Neural cell (in vitro differentiated cells): Measurements from ENCODE around the gene CACNA1I. TPM values are rescaled to one million over a fixed set of nuclear protein-coding genes. Genes with fewer than 3 reads are reported as not detected.

Experiments used
- H2AFZ ChIP-seq: fragments of 200-600, 300-800 bp; sonication (generic), shearing (Covaris generic); 2 replicates; pipeline ENCODE4 v1.6.0; 2014; ENCODE audit warnings: low read depth, mild to moderate bottlenecking, antibody characterized with exemption, low read length, moderate library complexity
- H3F3A ChIP-seq: fragments of 200-600 bp; shearing (Covaris generic); 2 replicates; pipeline ENCODE4 v1.6.1; 2016; ENCODE audit warnings: mild to moderate bottlenecking, moderate library complexity, mixed read lengths, antibody characterized with exemption, low read length; ENCODE audit not compliant: insufficient read depth, poor library complexity, severe bottlenecking
- H3K27ac ChIP-seq: fragments of 200-600, 300-800 bp; sonication (generic), shearing (Covaris generic); 2 replicates; pipeline ENCODE4 v1.5.1; 2014; ENCODE audit warnings: mild to moderate bottlenecking, low read length, moderate library complexity
- H3K27me3 ChIP-seq: fragments of 300-800, 200-600 bp; sonication (generic), shearing (Covaris generic); 2 replicates; pipeline ENCODE4 v1.6.0; 2014; ENCODE audit warnings: mild to moderate bottlenecking, low read depth, low read length, moderate library complexity; ENCODE audit not compliant: insufficient read depth
- H3K36me3 ChIP-seq: fragments of 300-800, 200-600 bp; sonication (generic), shearing (Covaris generic); 2 replicates; pipeline ENCODE4 v1.5.1; 2014; ENCODE audit warnings: mild to moderate bottlenecking, antibody characterized with exemption, low read length, moderate library complexity; ENCODE audit not compliant: insufficient read depth
- H3K4me2 ChIP-seq: fragments of 300-800, 200-600 bp; sonication (generic), shearing (Covaris generic); 2 replicates; pipeline ENCODE4 v1.6.0; 2014; ENCODE audit warnings: mild to moderate bottlenecking, low read length
- H3K4me3 ChIP-seq: fragments of 300-800, 200-600 bp; sonication (generic), shearing (Covaris generic); 2 replicates; pipeline ENCODE4 v1.5.1; 2014; ENCODE audit warnings: mild to moderate bottlenecking, low read length, moderate library complexity
- H3K79me2 ChIP-seq: fragments of 200-600 bp; shearing (Covaris generic); replicated peaks from 2 replicates; pipeline ENCODE4 v1.6.0; 2014; ENCODE audit warnings: mild to moderate bottlenecking, low read length, moderate library complexity; ENCODE audit not compliant: insufficient read depth
- H3K9ac ChIP-seq: fragments of 300-800, 200-600 bp; sonication (generic), shearing (Covaris generic); 2 replicates; pipeline ENCODE4 v1.6.1; 2016; ENCODE audit warnings: mild to moderate bottlenecking, low read length, mixed read lengths
- H3K9me2 ChIP-seq: fragments of 200-600 bp; shearing (Covaris generic); 2 replicates; pipeline ENCODE4 v1.6.1; 2016; ENCODE audit warnings: mild to moderate bottlenecking, low read length, mixed read lengths; ENCODE audit not compliant: insufficient read depth
- H3K9me3 ChIP-seq: fragments of 200-600, 300-800 bp; sonication (generic), shearing (Covaris generic); 2 replicates; pipeline ENCODE4 v1.6.1; 2016; ENCODE audit warnings: mild to moderate bottlenecking, mixed run types, low read length, moderate library complexity, mixed read lengths
- H4K20me1 ChIP-seq: fragments of 200-600 bp; shearing (Covaris generic); 2 replicates; pipeline ENCODE4 v1.6.1; 2016; ENCODE audit warnings: mild to moderate bottlenecking, mixed run types; ENCODE audit not compliant: insufficient read depth
- CTCF ChIP-seq: fragments of 450-650 bp; IDR thresholded peaks from 2 replicates; pipeline ENCODE4 v1.5.1; 2014; ENCODE audit warnings: antibody characterized with exemption, mild to moderate bottlenecking, moderate library complexity; ENCODE audit not compliant: poor library complexity, severe bottlenecking
- EP300 ChIP-seq: fragments of 450-650 bp; conservative IDR thresholded peaks from 2 replicates; pipeline ENCODE4 v1.6.1; 2014; ENCODE audit warnings: antibody characterized with exemption, mild to moderate bottlenecking, moderate library complexity; ENCODE audit not compliant: poor library complexity, severe bottlenecking
- EZH2 ChIP-seq: fragments of 200-600, 300-800 bp; shearing (Covaris generic), sonication (generic); IDR thresholded peaks from 2 replicates; pipeline ENCODE4 v1.6.1; 2014; ENCODE audit warnings: antibody characterized with exemption, low read length, borderline replicate concordance, mild to moderate bottlenecking; ENCODE audit not compliant: insufficient read depth, poor library complexity, severe bottlenecking
- MXI1 ChIP-seq: fragments of 450-650 bp; conservative IDR thresholded peaks from 2 replicates; pipeline ENCODE4 v1.6.1; 2014; ENCODE audit warnings: antibody characterized with exemption, mild to moderate bottlenecking; ENCODE audit not compliant: poor library complexity, severe bottlenecking
- POLR2AphosphoS5 ChIP-seq: IDR thresholded peaks from 2 replicates; pipeline ENCODE4 v1.6.1; 2012
- RAD21 ChIP-seq: fragments of 450-650 bp; conservative IDR thresholded peaks from 2 replicates; pipeline ENCODE4 v1.6.1; 2014; ENCODE audit warnings: antibody characterized with exemption, mild to moderate bottlenecking, moderate library complexity
- SMC3 ChIP-seq: fragments of 450-650 bp; conservative IDR thresholded peaks from 2 replicates; pipeline ENCODE4 v1.6.1; 2014; ENCODE audit warnings: antibody characterized with exemption, mild to moderate bottlenecking, moderate library complexity; ENCODE audit not compliant: poor library complexity
- TAF1 ChIP-seq: IDR thresholded peaks from 2 replicates; pipeline ENCODE4 v1.6.1; 2012; ENCODE audit warnings: low read depth
- polyA plus RNA-seq: library from polyadenylated mRNA; depleted of rRNA; stranded (reverse); fragments of >200 nt; gene quantifications from 2 replicates; pipeline ENCODE4 v1.2.3, GENCODE V29; 2014
- TF ChIP-seq, protein P1 (sequence below): IDR thresholded peaks from 2 replicates; pipeline ENCODE4 v1.6.1; 2012; ENCODE audit warnings: borderline replicate concordance

The CACNA1I gene
- polyA plus RNA-seq, 1 donor from 2014 or later: 1.9 TPM

- no peak overlapping the region for H3K27ac ChIP-seq
- H3K9ac ChIP-seq: no peak overlapping the region
- no peak for TF ChIP-seq SMC3
- TF ChIP-seq EP300: no peak
- no peak for TF ChIP-seq POLR2AphosphoS5
- TF ChIP-seq, protein P1, sequence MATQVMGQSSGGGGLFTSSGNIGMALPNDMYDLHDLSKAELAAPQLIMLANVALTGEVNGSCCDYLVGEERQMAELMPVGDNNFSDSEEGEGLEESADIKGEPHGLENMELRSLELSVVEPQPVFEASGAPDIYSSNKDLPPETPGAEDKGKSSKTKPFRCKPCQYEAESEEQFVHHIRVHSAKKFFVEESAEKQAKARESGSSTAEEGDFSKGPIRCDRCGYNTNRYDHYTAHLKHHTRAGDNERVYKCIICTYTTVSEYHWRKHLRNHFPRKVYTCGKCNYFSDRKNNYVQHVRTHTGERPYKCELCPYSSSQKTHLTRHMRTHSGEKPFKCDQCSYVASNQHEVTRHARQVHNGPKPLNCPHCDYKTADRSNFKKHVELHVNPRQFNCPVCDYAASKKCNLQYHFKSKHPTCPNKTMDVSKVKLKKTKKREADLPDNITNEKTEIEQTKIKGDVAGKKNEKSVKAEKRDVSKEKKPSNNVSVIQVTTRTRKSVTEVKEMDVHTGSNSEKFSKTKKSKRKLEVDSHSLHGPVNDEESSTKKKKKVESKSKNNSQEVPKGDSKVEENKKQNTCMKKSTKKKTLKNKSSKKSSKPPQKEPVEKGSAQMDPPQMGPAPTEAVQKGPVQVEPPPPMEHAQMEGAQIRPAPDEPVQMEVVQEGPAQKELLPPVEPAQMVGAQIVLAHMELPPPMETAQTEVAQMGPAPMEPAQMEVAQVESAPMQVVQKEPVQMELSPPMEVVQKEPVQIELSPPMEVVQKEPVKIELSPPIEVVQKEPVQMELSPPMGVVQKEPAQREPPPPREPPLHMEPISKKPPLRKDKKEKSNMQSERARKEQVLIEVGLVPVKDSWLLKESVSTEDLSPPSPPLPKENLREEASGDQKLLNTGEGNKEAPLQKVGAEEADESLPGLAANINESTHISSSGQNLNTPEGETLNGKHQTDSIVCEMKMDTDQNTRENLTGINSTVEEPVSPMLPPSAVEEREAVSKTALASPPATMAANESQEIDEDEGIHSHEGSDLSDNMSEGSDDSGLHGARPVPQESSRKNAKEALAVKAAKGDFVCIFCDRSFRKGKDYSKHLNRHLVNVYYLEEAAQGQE: no peak
- TF ChIP-seq TAF1: no peak
- TF ChIP-seq EZH2: no peak
- TF ChIP-seq RAD21: no peak
- TF ChIP-seq MXI1: no peak
- TF ChIP-seq CTCF: no peak
- no peak overlapping the region for H3K4me3 ChIP-seq
- no peaks in the 10 kb centered on the region for H3K36me3 ChIP-seq
- H3F3A ChIP-seq: no peaks in the 10 kb centered on the region
- H3K9me2 ChIP-seq: no peaks in the 10 kb centered on the region
- no peaks in the 10 kb centered on the region for H3K79me2 ChIP-seq
- no peaks in the 10 kb centered on the region for H3K27me3 ChIP-seq
- no peaks in the 10 kb centered on the region for H4K20me1 ChIP-seq
- H2AFZ ChIP-seq: no peak overlapping the region
- no peak overlapping the region for H3K4me2 ChIP-seq
- no peaks in the 10 kb centered on the region for H3K9me3 ChIP-seq
Measured at GRCh38 chr22:39679652-39680051, 109.1 kb downstream of the CACNA1I start.

GRCh38 chr22:39680486-39680885, 109.9 kb downstream of the CACNA1I start:
- Histone ChIP-seq H3K9ac (no peak overlapping the region), H3K27ac (no peak overlapping the region), H3K27me3 (no peaks in the 10 kb centered on the region), H3K36me3 (no peaks in the 10 kb centered on the region), H3K4me2 (no peak overlapping the region), H3K4me3 (no peak overlapping the region), H2AFZ (no peak overlapping the region), H3K79me2 (no peaks in the 10 kb centered on the region), H3K9me3 (no peaks in the 10 kb centered on the region), H3F3A (no peaks in the 10 kb centered on the region), H4K20me1 (no peaks in the 10 kb centered on the region), H3K9me2 (no peaks in the 10 kb centered on the region)
- no peak for TF ChIP-seq POLR2AphosphoS5
- TF ChIP-seq CTCF: no peak
- TF ChIP-seq TAF1: no peak
- TF ChIP-seq EZH2: no peak
- no peak for TF ChIP-seq MXI1
